Measurements from ENCODE around the gene TTLL1.
"Not testable (repeated sequence)": the region's sequence is repeated elsewhere in the genome, so short reads cannot be mapped to it uniquely, and the experiment has no call there.

The TTLL1 gene

DNA sequence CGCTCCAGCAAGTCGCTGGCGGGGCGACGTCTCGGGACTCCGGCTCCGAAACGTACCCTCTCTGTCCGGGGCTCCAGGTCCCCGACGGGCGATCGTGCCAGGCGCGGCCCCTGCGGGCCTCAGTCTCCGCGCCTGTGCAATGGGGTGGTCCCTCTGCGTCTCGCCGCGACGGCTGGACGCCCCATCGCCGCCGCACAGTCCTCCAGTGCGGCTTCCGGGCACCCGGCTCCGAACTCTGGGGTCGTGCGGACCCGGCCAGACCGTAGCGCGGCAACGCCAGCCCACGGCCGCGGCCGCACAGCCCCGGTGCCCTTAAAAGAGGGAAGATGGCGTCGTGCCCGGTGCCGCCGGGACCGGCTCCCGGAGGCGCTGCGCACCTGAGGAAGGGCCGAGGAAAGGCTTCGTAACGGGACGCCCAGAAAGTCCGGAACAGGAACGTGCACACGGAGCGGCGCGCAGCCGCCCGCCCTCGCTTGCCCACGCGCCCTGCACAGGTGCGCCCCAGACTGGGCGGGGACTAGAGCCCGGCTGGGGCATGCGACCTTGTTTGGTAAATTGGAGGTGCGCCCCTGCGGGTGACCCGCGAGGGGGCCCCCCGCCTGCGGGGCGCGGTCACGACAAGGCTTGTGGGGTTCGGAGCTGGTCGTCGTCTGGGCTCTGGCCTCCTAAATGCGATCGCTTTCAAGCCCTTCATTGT, 21.9 kb upstream of the TTLL1 start:
- no peak for DNase-seq (ENCODE audit: low read depth in 2 of 2, low spot score in 1 of 2)

DNA sequence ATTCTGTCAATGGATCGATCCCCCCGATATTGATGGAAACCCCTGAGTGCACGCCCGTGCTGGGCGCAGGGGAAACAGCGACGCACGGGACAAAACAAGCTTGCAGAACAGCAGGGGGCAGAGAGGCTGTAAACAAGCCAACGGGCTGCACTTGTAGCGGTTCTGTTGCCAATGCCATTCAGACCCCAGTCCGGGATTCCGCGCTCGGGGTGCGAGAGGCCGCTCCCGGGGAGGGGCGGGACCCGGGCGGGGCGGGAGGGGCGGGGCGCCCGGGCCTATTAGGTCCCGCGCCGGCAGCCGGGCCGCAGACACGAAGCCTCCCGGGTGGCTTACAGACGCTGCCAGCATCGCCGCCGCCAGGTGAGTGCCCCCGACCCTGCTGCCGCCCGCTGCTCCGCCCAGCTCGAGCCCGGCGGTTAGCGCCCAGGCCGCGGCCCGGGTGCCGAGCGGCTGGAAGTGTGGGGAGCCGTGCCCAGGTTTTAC, 21.3 kb upstream of the TTLL1 start, which contains the start of gene BIK:
Gene BIK (plus strand): TSS at position 307 of the 483 bp plus-strand sequence. CDS start 13,273 bp downstream, outside the sequence.
- DNase-seq (ENCODE audit: low read depth in 2 of 2, low spot score in 1 of 2): peak in 1 of 2 donors; percentile 15

DNA sequence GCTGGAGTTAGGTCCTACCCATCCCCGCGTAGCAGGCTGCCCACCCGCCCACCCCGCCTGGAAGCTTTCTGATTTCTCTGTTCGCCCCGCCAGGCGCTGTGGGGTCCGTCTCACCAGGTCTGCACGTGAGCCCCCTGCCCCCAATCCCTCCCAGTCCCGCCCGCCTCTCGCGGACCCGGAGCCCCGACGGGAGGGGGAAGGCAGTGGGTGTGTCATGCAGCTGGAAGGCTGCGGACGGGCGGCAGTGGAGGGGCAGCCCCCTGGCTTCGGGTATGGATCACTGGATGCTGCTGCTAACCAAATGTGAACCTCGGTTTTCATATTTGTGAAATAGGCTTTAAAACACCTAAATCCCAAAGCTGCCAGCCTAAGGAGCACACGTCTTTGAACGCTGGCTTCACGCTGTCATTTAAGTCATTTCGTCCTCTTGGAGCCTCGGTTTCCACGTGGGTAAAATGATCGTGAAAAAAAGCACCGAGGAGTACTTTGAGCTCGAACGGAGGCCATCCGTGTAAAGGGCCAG, 20.8 kb upstream of the TTLL1 start:
- no peak for DNase-seq (ENCODE audit: low read depth in 2 of 2, low spot score in 1 of 2)

DNA sequence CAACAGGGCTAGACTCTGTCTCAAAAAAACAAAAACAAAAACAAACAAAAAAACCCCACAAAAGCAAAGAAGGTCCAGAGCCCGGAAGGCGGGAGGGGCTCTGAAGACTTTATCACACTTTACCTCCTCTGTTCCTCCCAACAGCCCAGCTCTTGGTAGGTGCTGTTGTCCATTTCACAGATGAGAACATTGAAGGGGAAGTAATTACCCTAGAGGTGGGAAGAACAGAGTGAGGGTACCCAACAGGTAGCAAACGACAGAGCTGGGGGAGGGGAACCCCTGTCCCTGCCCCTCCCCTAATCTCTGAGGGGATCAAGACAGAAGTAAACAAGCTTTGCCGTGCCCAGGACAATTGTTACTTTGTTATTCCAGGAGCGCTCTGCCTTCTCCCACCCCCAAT, 20.3 kb upstream of the TTLL1 start:
- DNase-seq (ENCODE audit: low read depth in 2 of 2, low spot score in 1 of 2): no peak

DNA sequence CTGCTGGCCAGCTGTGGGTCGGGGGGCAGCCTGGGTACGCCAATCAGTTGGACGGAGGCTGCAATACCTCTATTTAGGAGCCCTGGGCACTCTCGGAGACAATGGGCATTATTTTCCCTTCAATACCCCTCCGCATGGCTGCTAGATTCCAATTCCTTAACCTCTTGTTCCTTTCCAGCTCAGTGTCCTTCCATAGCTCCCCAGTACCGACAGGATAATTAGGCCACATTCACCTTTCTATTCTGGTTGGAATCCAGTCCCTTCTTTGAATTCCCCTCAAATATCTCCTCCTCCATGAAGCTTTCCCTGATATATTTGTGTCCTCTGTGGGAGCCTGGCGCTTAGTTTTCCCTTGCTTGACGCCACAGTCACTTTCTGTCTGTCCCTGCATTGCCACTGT, 17.1 kb upstream of the TTLL1 start:
- DNase-seq (ENCODE audit: low read depth in 2 of 2, low spot score in 1 of 2): no peak

DNA sequence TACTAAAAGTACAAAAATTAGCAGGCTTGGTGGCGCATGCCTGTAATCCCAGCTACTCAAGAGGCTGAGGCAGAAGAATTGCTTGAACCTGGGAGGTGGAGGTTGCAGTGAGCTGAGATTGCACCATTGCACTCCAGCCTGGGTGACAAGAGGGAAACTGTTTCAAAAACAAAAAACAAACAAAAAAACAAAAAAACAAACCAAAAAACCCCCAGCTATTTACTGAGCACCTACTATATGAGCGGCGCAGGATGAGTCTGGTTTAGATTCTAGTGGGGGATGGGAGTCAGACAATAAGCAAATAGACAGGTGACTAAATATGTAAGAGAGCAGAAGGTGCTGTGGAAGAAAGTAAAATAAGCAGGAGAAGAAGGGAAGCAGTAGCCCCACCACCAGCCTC, 15.8 kb upstream of the TTLL1 start:
- DNase-seq (ENCODE audit: low read depth in 2 of 2, low spot score in 1 of 2): not testable (repeated sequence)

DNA sequence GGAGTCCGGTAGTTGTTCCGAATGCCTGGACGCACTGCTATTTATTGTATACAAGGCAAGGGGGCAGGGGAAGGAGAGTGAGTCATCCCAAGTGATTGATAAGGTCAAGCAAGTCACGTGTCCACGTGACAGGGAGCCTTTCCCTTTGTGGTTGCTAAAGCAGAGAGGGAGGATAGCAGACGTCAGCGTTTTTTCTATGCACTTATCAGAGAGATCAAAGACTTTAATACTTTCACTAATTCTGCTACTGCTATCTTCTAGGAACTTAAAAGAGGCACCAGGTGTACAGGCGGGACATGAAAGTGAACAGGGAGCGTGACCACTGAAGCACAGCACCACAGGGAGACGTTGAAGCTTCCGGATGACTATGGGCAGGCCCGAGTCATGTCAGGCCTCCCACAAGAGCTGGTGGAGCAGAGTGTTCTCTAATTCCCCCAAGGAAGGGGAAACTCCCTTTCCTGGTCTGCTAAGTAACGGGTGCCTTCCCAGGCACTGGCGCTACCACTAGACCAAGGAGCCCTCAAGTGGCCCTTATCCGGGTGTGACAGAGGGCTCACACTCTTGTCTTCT, 14.9 kb upstream of the TTLL1 start:
- DNase-seq (ENCODE audit: low read depth in 2 of 2, low spot score in 1 of 2): not testable (repeated sequence)

DNA sequence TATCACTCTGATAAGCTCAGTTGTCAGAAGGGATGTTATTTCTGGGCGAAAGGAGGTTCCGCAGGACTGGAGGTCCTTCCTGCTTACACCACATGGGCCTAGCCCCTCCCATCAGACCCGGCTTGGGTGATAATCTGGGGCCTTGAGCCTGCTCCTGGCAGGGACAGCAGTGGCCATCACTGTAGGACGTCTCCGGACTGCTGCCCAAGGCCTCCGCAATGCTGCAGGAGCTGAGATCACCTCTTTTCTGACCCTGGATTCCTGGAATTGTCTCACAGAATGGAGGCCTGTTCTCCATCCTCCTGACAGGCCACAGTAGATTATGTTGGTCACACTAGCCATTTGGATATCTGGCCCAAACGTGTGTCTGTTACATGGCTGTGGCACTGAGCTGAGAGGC, 12.1 kb upstream of the TTLL1 start:
- DNase-seq (ENCODE audit: low read depth in 2 of 2, low spot score in 1 of 2): no peak

DNA sequence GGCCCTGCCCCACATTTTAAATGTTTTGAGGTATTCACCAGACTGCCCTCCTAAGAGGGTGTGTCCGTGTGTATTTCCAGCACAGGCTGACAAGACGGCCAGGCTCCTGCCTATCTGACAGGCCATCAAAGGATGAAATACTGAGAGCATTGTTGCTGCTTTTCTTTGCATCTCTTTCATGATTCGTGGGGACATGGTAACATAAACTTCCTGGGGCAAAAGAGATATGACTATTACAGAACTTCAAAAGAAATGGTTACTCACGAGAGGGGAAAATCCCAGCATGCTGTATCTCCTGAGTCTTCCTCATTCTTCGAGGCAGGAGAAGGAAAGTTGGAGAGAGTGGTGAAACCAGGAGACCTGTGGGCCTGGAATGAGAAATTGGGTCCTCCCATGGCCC, 11.0 kb upstream of the TTLL1 start:
- DNase-seq (ENCODE audit: low read depth in 2 of 2, low spot score in 1 of 2): no peak

DNA sequence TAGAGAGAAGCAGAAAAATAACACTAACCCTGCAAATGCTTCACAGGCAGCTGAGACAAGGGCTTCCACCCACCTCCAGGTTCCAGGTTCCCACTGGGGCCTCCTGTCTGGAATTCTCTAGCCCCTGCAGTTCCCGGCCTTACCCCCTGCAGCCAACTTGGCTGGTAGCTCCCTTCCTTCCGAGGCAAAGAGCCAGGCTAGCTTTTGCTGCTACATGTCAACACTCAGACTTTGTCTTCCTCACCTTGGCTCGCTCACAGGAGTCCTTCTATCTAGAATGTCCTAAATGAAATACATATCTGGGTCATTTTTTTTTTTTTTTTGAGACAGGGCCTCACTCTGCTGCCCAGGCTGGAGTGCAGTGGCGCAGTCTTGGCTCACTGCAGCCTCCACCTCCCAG, 9.9 kb upstream of the TTLL1 start:
- DNase-seq (ENCODE audit: low read depth in 2 of 2, low spot score in 1 of 2): no peak

DNA sequence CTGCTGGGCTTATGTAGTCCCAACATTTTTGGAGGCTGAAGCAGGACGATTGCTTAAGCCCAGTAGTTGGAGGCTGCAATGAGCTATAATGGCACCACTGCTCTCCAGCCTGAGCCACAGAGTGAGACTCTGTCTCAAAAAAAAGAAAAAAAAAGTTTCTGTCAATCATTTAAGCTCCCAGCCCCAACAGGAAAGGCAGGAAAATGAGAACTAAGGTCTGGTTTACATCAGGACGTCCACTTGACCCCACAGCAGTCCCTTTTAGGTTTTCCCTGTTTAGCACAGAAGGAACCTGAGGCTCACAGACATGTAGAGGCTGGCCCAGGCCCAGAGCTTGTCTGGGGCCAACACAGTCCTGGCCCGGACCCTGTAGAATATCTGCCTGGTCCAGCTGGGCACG, 9.2 kb upstream of the TTLL1 start:
- DNase-seq (ENCODE audit: low read depth in 2 of 2, low spot score in 1 of 2): no peak

DNA sequence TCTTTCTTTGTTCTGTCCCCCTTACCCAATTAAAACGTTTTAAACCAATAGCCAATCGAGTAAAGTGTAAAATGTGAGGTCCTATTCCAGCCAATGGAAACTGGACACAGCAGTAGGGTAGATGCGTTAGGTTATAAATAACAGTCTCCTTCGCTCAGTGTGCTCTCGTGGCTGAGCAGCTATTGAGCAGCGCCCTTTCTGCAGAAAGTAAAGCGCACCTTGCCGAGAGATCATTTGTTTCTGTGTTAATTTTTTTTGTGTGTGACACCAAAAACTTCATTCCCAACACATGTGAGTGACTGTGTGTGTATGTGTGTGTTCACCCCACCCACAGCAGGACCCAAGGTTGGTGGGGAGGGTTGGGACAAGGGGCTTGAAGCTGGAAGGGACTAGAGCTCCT, 7.2 kb upstream of the TTLL1 start:
- DNase-seq (ENCODE audit: low read depth in 2 of 2, low spot score in 1 of 2): no peak

DNA sequence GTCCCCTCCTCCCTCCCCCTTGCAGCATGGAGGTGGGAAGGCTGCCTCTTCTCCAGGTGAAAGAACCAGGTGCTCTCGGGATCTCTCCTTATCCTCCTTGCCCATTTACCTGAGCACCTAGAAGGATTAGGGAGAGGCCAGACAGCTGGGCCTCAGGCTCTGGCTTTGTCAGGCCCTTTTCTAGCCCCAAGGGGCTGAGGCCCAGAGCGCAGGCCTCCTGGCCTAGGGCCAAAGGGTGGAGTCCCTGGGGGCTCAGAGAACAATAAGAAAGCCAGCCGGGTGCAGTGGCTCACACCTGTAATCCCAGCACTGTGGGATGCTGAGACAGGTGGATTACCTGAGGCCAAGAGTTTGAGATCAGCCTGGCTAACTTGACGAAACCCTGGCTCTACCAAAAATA, 5.4 kb upstream of the TTLL1 start:
- no peak for DNase-seq (ENCODE audit: low read depth in 2 of 2, low spot score in 1 of 2)

DNA sequence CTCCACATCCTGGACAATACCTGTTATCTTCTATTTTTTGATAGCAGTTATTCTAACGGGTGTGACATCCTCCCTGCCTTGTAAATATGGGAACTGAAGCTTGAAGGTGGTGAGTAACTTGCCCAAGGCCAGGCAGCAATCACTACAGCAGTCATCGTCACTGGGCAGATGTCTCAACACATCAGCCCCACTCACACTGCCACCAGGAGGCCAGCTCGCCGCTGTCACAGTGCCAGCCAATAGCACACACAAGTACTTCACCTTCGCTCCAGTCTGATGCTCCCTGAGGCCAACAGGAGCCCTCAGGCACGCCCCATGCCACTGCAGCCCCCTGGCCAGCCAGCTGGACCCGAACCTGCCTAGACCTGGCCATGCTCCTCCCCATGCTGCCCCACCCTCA, 4.9 kb upstream of the TTLL1 start:
- DNase-seq (ENCODE audit: low read depth in 2 of 2, low spot score in 1 of 2): no peak

DNA sequence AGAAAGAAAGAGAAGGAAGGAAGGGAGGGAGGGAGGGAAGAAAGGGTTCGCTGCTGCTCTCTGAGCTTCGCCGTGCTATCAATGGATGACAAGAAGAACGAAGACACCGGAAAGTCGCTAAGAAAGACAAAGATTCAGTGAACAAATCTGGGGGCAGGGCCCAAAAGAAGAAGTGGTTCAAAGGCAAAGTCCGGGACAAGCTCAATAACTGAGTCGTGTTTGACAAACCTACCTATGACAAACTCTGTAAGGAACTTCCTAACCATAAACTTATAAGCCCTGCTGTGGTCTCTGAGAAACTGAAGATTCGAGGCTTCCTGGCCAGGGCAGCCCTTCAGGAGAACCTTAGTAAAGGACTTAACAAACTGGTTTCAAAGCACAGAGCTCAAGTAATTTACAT, 2.9 kb upstream of the TTLL1 start:
- DNase-seq (ENCODE audit: low read depth in 2 of 2, low spot score in 1 of 2): no peak

DNA sequence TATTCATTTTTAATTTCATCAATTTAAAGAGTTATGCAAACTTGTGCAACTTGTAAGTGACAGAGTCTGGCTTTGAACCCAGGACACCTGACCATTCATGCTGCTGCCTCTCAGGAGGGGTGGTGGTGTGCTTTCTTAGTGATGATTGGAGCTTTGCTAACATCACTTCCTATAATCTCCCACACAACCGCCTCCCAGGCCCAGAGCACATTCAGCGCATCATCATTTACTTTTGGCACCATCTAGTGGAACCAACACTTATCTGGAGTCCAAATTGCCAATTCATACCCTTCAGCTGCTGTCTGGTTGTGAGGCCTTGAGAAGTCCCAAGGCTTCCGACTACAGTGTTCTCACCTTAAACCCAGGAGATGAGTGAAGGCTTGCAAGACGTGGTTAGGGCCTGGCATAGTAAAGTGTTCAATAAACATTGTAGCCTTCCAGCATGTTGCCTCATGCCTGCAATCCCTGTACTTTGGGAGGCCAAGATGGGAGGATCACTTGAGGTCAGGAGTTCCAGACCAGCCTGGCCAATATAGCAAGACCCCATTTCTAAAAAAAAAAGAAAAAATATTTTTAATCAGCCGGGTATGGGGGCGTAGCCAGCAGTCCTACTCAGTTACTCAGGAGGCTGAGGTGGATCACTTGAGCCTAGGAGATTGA, 1.1 kb upstream of the TTLL1 start:
- no peak for DNase-seq (ENCODE audit: low read depth in 2 of 2, low spot score in 1 of 2)

DNA sequence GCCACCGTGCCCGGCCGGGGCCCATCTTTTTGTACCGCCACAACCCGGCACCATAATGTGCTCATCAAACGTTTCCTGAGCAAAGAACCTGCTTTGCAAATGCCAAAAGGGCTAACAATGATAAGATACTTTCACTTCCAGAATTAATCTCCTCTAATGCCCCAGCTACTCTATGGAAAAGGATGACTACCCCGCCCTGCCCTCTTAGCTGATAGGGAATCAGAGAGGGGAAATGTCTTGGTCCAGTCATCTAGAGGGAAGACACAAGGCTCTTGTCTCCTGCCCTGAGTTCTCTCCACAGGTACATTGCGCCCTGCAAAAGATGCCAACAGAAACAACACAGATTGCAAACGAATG, 586 bp downstream of the TTLL1 start:
- no peak for DNase-seq (ENCODE audit: low read depth in 2 of 2, low spot score in 1 of 2)

DNA sequence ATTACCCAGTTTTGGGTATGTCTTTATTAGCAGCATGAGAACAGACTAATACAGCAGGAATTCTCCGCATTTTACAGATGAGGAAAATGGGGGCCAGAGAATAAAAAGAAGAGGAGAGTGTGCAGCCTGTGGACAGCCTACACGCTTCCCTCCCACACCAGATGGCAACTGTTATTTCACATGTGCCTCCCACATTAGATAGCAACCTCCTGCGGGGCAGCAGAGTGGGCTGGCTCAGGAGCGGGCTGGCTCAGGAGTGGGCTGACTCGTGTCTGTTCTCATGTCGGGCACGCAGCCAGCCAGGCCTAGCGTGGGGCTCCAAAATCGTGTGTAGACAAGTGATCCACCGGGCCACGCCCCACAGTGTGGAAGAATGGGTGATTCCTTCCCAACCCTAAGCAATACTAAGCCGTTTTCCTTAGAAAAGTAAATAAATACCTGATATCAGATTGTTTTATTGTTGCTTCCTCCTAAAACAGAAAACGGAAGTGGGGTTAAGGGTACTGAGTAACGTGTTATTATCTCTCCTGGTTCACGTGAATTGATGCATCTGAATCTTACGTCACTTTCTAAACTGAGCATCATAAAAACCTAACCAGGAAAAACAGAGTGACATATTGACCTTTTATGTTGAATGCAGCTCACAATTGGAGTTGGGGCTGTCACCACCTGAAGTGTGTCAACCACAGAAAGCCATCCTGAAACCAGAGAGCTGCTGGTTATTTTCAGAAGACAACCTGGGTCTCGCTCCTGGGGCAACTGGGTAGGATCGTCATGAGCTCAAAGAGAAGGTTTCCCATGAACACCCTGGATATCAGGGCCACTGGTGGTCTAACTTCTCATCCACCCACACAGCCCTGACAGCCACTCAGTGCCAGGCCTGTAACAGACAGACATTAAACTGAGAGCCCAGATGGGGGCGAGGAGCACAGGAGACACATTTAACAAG, 3.3 kb downstream of the TTLL1 start:
- DNase-seq (ENCODE audit: low read depth in 2 of 2, low spot score in 1 of 2): no peak

DNA sequence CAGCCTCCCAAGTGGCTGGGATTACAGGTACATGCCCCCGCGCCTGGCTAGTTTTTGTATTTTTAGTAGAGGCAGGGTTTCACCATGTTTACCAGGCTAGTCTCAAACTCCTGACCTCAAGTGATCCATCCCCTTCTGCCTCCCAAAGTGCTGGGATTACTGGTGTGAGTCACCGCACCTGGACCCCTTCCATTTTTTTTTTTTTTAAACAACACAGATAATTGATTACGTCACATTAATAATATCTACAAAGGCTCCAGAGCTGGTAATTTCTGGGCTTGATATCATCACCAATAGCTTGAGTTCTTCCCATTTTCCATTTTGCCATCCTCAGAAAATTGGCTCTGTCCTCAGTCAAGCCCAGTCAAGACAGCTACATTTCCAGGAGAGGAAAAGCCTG, 7.2 kb downstream of the TTLL1 start:
- DNase-seq (ENCODE audit: low read depth in 2 of 2, low spot score in 1 of 2): no peak

DNA sequence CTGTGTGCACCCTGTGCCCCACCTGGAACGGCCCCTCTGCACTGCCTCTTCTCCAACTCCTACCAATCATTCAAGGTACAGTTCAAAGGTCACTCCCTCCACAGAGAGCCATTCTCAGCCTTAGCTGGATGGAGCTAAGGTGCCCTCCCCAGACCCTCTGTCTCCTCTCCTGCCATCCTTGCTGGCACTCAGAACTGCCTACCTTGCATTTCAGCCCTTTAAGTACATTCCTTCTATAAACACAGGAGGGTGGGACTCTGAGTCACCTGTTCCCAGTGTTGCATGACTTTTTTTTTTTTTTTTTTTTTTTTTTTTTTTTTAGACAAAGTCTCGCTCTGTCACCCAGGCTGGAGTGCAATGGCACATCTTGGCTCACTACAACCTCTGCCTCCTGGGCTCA, 8.6 kb downstream of the TTLL1 start:
- DNase-seq (ENCODE audit: low read depth in 2 of 2, low spot score in 1 of 2): no peak

DNA sequence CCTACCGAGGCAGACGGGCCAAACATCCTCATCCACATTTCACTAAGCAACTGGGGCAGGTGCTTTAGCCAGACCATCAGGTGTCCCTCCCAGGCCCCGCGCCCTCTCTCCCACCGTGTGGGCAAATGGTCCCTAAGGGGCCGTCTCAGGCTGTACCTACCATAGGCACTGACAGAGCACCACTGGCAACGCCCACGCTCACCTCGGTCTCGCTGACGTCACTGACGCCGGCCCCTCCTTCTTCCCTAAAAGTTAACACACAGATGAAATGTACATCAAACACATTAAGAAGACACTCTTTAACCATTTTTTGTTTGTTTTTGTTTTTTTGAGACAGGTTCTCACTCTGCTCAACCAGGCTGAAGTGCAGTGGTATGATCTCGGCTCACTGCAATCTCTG, 9.4 kb downstream of the TTLL1 start:
- no peak for DNase-seq (ENCODE audit: low read depth in 2 of 2, low spot score in 1 of 2)
